OCI-LY3 (cell line): ENCODE results near the gene CCDC40.

Source experiments
- H2AFZ ChIP-seq: fragments of 200-600, 300-600 bp; shearing (Covaris generic); 2 replicates; pipeline ENCODE4 v1.6.0; 2014; ENCODE audit warnings: antibody characterized with exemption, low read depth, low read length
- H3K27ac ChIP-seq: fragments of 200-600, 300-600 bp; sonication (generic); 2 replicates; pipeline ENCODE4 v1.5.1; 2014; ENCODE audit warnings: mild to moderate bottlenecking, low read length, moderate library complexity, mixed read lengths
- H3K27me3 ChIP-seq: fragments of 200-600, 300-600 bp; sonication (generic); 2 replicates; pipeline ENCODE4 v1.6.1; 2014; ENCODE audit warnings: low read depth, low read length, mixed read lengths
- H3K36me3 ChIP-seq: fragments of 200-600, 300-600 bp; sonication (generic); replicated peaks from 2 replicates; pipeline ENCODE3; 2014; ENCODE audit warnings: low read depth, low read length, mixed read lengths
- H3K4me1 ChIP-seq: fragments of 300-600, 200-600 bp; sonication (generic); 2 replicates; pipeline ENCODE4 v1.6.1; 2014; ENCODE audit warnings: low read length, mixed read lengths
- H3K4me2 ChIP-seq: fragments of 200-600, 300-600 bp; sonication (generic); 2 replicates; pipeline ENCODE4 v1.6.1; 2014; ENCODE audit warnings: low read length, mixed read lengths
- H3K4me3 ChIP-seq: fragments of 300-600, 200-600 bp; sonication (generic); 2 replicates; pipeline ENCODE4 v1.5.1; 2014; ENCODE audit warnings: antibody characterized with exemption, mild to moderate bottlenecking, low read length, moderate library complexity
- H3K79me2 ChIP-seq: fragments of 300-600, 200-600 bp; shearing (Covaris generic); 2 replicates; pipeline ENCODE4 v1.6.1; 2014; ENCODE audit warnings: mild to moderate bottlenecking, low read length, mixed read lengths
- H3K9ac ChIP-seq: fragments of 300-600, 200-600 bp; shearing (Covaris generic); 2 replicates; pipeline ENCODE4 v1.6.0; 2014; ENCODE audit warnings: mild to moderate bottlenecking, low read length, moderate library complexity
- H3K9me3 ChIP-seq: fragments of 200-600, 300-600 bp; shearing (Covaris generic); 2 replicates; pipeline ENCODE4 v1.6.1; 2014; ENCODE audit warnings: low read length, mixed read lengths; ENCODE audit not compliant: insufficient read depth
- H4K20me1 ChIP-seq: fragments of 200-600, 300-600 bp; sonication (generic); 2 replicates; pipeline ENCODE4 v1.6.1; 2016; ENCODE audit warnings: low read length, mixed read lengths; ENCODE audit not compliant: insufficient read depth
- CTCF ChIP-seq: fragments of 200-600, 300-600 bp; sonication (generic); IDR thresholded peaks from 2 replicates; pipeline ENCODE4 v1.5.1; 2014; ENCODE audit warnings: antibody characterized with exemption, low read length, low read depth
- EZH2phosphoT487 ChIP-seq: fragments of 200-600 bp; shearing (Covaris generic); IDR thresholded peaks from 2 replicates; pipeline ENCODE4 v1.6.1; 2018; ENCODE audit warnings: antibody characterized with exemption, mixed run types, low read depth

The CCDC40 gene

GRCh38 chr17:80028030-80028429 lies 8.4 kb upstream of the CCDC40 start:
- Histone ChIP-seq H4K20me1 (peaks cover 8% of the 10 kb centered on the region; the same call in 1 of the 2 replicates), H3K4me1 (no peaks in the 10 kb centered on the region), H3K27ac (no peak overlapping the region), H3K79me2 (peaks cover 6% of the 10 kb centered on the region), H3K4me2 (no peak overlapping the region), H3K36me3 (no peaks in the 10 kb centered on the region), H3K27me3 (no peaks in the 10 kb centered on the region), H3K4me3 (no peak overlapping the region), H3K9ac (no peak overlapping the region), H3K9me3 (no peaks in the 10 kb centered on the region), H2AFZ (no peak overlapping the region)
- TF ChIP-seq EZH2phosphoT487 (no peak), CTCF (no peak)

- H3K9ac ChIP-seq: no peak overlapping the region
- H3K4me2 ChIP-seq: no peak overlapping the region
- no peaks in the 10 kb centered on the region for H3K9me3 ChIP-seq
- H2AFZ ChIP-seq: no peak overlapping the region
- no peak overlapping the region for H3K4me3 ChIP-seq
- H4K20me1 ChIP-seq: peaks cover 16% of the 10 kb centered on the region
- H3K79me2 ChIP-seq: peaks cover 7% of the 10 kb centered on the region
- H3K27ac ChIP-seq: no peak overlapping the region
- TF ChIP-seq CTCF: no peak
- no peaks in the 10 kb centered on the region for H3K4me1 ChIP-seq
- no peaks in the 10 kb centered on the region for H3K36me3 ChIP-seq
- H3K27me3 ChIP-seq: no peaks in the 10 kb centered on the region
These were observed 7.0 kb upstream of the CCDC40 start for GRCh38 chr17:80029258-80029974.

GRCh38 chr17:80030730-80031410 lies 5.6 kb upstream of the CCDC40 start:
- Histone ChIP-seq H4K20me1 (peaks cover 16% of the 10 kb centered on the region), H2AFZ (no peak overlapping the region), H3K4me2 (no peak overlapping the region), H3K36me3 (no peaks in the 10 kb centered on the region), H3K79me2 (0 out of 2 replicates have a peak, but pooled peaks cover 3% of the 10 kb centered on the region), H3K27me3 (no peaks in the 10 kb centered on the region), H3K4me3 (no peak overlapping the region), H3K9me3 (no peaks in the 10 kb centered on the region), H3K4me1 (peaks cover 5% of the 10 kb centered on the region; the same call in 1 of the 2 replicates), H3K27ac (no peak overlapping the region), H3K9ac (no peak overlapping the region)
- no peak for TF ChIP-seq CTCF
- TF ChIP-seq EZH2phosphoT487: no peak

GRCh38 chr17:80031691-80032430 lies 4.6 kb upstream of the CCDC40 start:
- Histone ChIP-seq H3K4me3 (no peak overlapping the region), H3K4me1 (peaks cover 6% of the 10 kb centered on the region; the same call in 1 of the 2 replicates), H3K9ac (no peak overlapping the region), H3K4me2 (no peak overlapping the region), H3K9me3 (no peaks in the 10 kb centered on the region), H4K20me1 (peaks cover 16% of the 10 kb centered on the region), H3K27ac (no peak overlapping the region), H2AFZ (no peak overlapping the region), H3K27me3 (no peaks in the 10 kb centered on the region), H3K79me2 (0 out of 2 replicates have a peak, but pooled peaks cover 3% of the 10 kb centered on the region), H3K36me3 (no peaks in the 10 kb centered on the region)
- TF ChIP-seq EZH2phosphoT487 (no peak), CTCF (no peak)
